Cardiac fibroblast (primary cell): Measurements from ENCODE around the gene WDR89.

Source experiments
- DNase-seq, 2 donors: peaks; one replicate each; pipeline versions ENCODE4 v3.0.0 to v3.0.0-alpha.2; 2010; ENCODE audit warnings: low read depth in 2 of 2
- H3K4me3 ChIP-seq, 2 donors: replicated peaks in 1 of 2; 1 replicate in 1 of 2; 2 replicates in 1 of 2; pipeline ENCODE4 v1.5.1; 2011; ENCODE audit warnings: low read depth in 2 of 2, low read length in 2 of 2, mild to moderate bottlenecking in 2 of 2, moderate library complexity in 1 of 2
- CTCF ChIP-seq: IDR thresholded peaks from one replicate; pipeline ENCODE4 v1.5.1; 2011; ENCODE audit warnings: low read depth, mild to moderate bottlenecking, low read length, inconsistent platforms

Gene WDR89

GRCh38 chr14:63654936-63655335 lies 13.3 kb upstream of the WDR89 start:
- TF ChIP-seq CTCF, result no peak

GRCh38 chr14:63654346-63654745 lies 12.7 kb upstream of the WDR89 start:
- peak in 1 of 2 donors; percentile 52 for DNase-seq
- no peak overlapping the region for H3K4me3 ChIP-seq
- TF ChIP-seq CTCF, result no peak

More at GRCh38 chr14:63654936-63655335, 13.3 kb upstream of the WDR89 start:
- no peak for DNase-seq
- H3K4me3 ChIP-seq, result no peak overlapping the region

- TF ChIP-seq CTCF, result no peak
- no peak overlapping the region for H3K4me3 ChIP-seq
- DNase-seq, result no peak
These were observed 10.7 kb upstream of the WDR89 start for GRCh38 chr14:63652406-63652805.

GRCh38 chr14:63650256-63650952 lies 8.7 kb upstream of the WDR89 start:
- no peak for TF ChIP-seq CTCF
- H3K4me3 ChIP-seq, result no peak overlapping the region
- peak in 1 of 2 donors; percentile 81 for DNase-seq

- no peak for TF ChIP-seq CTCF
- no peak overlapping the region for H3K4me3 ChIP-seq
- DNase-seq, result no peak
These were observed 6.2 kb upstream of the WDR89 start for GRCh38 chr14:63647696-63648410.

GRCh38 chr14:63644741-63645140 lies 3.1 kb upstream of the WDR89 start:
- DNase-seq, result no peak
- TF ChIP-seq CTCF, result no peak
- H3K4me3 ChIP-seq, result no peak overlapping the region
